ENCODE results near the gene PRKAG2.

- TF ChIP-seq CTCF (IDR thresholded peaks at IDR 0.05) (no peak), POLR2A (IDR thresholded peaks at IDR 0.05) (no peak)
Observed at GRCh38 chr7:151902311-151902710, 25.4 kb upstream of the PRKAG2 start.
